Neuronal stem cell (in vitro differentiated cells): Measurements from ENCODE around the gene HPSE2.
"Not testable (repeated sequence)": the region's sequence is repeated elsewhere in the genome, so short reads cannot be mapped to it uniquely, and the experiment has no call there.

Experiments used
- DNase-seq: peaks from one replicate; pipeline ENCODE4 v3.0.0-alpha.2; 2013; ENCODE audit warnings: low spot score
- H2AFZ ChIP-seq: one replicate; pipeline ENCODE4 v1.6.1; 2013; ENCODE audit warnings: mild to moderate bottlenecking, low read length, inconsistent platforms
- H2AK5ac ChIP-seq: 2 replicates; pipeline ENCODE4 v1.6.1; 2013; ENCODE audit warnings: low read depth, mild to moderate bottlenecking, inconsistent platforms, low read length, moderate library complexity, mixed read lengths
- H2BK120ac ChIP-seq: 2 replicates; pipeline ENCODE4 v1.6.1; 2013; ENCODE audit warnings: low read depth, mild to moderate bottlenecking, inconsistent platforms, low read length, moderate library complexity, mixed read lengths
- H2BK12ac ChIP-seq: one replicate; pipeline ENCODE4 v1.6.1; 2013; ENCODE audit warnings: low read length, inconsistent platforms
- H2BK15ac ChIP-seq: 2 replicates; pipeline ENCODE4 v1.6.1; 2013; ENCODE audit warnings: mild to moderate bottlenecking, low read length, inconsistent platforms, mixed read lengths
- H2BK5ac ChIP-seq: one replicate; pipeline ENCODE4 v1.6.1; 2013; ENCODE audit warnings: inconsistent platforms, mild to moderate bottlenecking, low read length, moderate library complexity
- H3K14ac ChIP-seq: one replicate; pipeline ENCODE4 v1.6.1; 2013; ENCODE audit warnings: low read length, inconsistent platforms
- H3K18ac ChIP-seq: 2 replicates; pipeline ENCODE4 v1.6.1; 2013; ENCODE audit warnings: low read length, inconsistent platforms
- H3K23ac ChIP-seq: 2 replicates; pipeline ENCODE4 v1.6.1; 2013; ENCODE audit warnings: low read depth, mild to moderate bottlenecking, mixed read lengths, low read length, inconsistent platforms; ENCODE audit not compliant: poor library complexity
- H3K27ac ChIP-seq: replicated peaks from 3 replicates; pipeline ENCODE4 v1.5.1; 2013; ENCODE audit warnings: low read length, inconsistent platforms
- H3K27me3 ChIP-seq, 3 experiments: 2 replicates each; pipeline ENCODE4 v1.6.1; 2013; ENCODE audit warnings: low read length in 3 of 3, mild to moderate bottlenecking in 2 of 3, inconsistent platforms in 1 of 3, low read depth in 1 of 3, mixed read lengths in 1 of 3, moderate library complexity in 1 of 3; ENCODE audit not compliant: control insufficient read depth in 3 of 3, insufficient read depth in 3 of 3
- H3K36me3 ChIP-seq, 2 donors: replicated peaks in 1 of 2; 2 replicates each; pipeline ENCODE4 v1.6.1; 2013; ENCODE audit warnings: low read length in 2 of 2; ENCODE audit not compliant: control insufficient read depth in 2 of 2, insufficient read depth in 2 of 2
- H3K4ac ChIP-seq: 2 replicates; pipeline ENCODE4 v1.6.1; 2013; ENCODE audit warnings: inconsistent platforms, mild to moderate bottlenecking, low read length, moderate library complexity
- H3K4me1 ChIP-seq, 2 donors: 1 replicate in 1 of 2; 2 replicates in 1 of 2; pipeline ENCODE4 v1.6.1; 2013; ENCODE audit warnings: low read length in 2 of 2, low read depth in 1 of 2; ENCODE audit not compliant: control insufficient read depth in 2 of 2, insufficient read depth in 1 of 2
- H3K4me2 ChIP-seq: one replicate; pipeline ENCODE4 v1.6.1; 2013; ENCODE audit warnings: mild to moderate bottlenecking, low read length, inconsistent platforms; ENCODE audit not compliant: insufficient read depth, poor library complexity, severe bottlenecking
- H3K4me3 ChIP-seq, 2 donors: 2 replicates each; pipeline ENCODE4 v1.5.1; 2013; ENCODE audit warnings: low read length in 2 of 2, mild to moderate bottlenecking in 2 of 2, inconsistent platforms in 1 of 2, moderate library complexity in 1 of 2
- H3K79me1 ChIP-seq: one replicate; pipeline ENCODE4 v1.6.1; 2013; ENCODE audit warnings: low read depth, mild to moderate bottlenecking, inconsistent platforms, low read length, moderate library complexity
- H3K9ac ChIP-seq: one replicate; pipeline ENCODE4 v1.6.1; 2013; ENCODE audit warnings: mild to moderate bottlenecking, low read depth, low read length, inconsistent platforms; ENCODE audit not compliant: poor library complexity
- H3K9me3 ChIP-seq, 2 donors: replicated peaks in 1 of 2; 2 replicates each; pipeline versions ENCODE3 to v1.6.1; 2013; ENCODE audit warnings: low read length in 2 of 2, mild to moderate bottlenecking in 2 of 2, inconsistent platforms in 1 of 2, low read depth in 1 of 2, mixed read lengths in 1 of 2, moderate library complexity in 1 of 2; ENCODE audit not compliant: control insufficient read depth in 2 of 2, insufficient read depth in 1 of 2
- H4K8ac ChIP-seq: one replicate; pipeline ENCODE4 v1.6.1; 2013; ENCODE audit warnings: low read depth, mild to moderate bottlenecking, inconsistent platforms, low read length, moderate library complexity
- H4K91ac ChIP-seq: one replicate; pipeline ENCODE4 v1.6.1; 2013; ENCODE audit warnings: low read length, low read depth, mild to moderate bottlenecking, inconsistent platforms; ENCODE audit not compliant: poor library complexity
- WGBS, 2 donors: extraction: QIAGEN DNeasy Blood & Tissue Kit; methylation state at CpG; one replicate each; pipeline ENCODE4 v1.1.7; 2013; ENCODE audit warnings: missing lambda C conversion rate in 2 of 2, mixed read lengths in 1 of 2; ENCODE audit not compliant: insufficient read length in 2 of 2, insufficient replicate concordance in 1 of 2; ENCODE audit errors: extremely low coverage in 2 of 2; 5-methylcytosine and 5-hydroxymethylcytosine counted together

The HPSE2 gene

DNA sequence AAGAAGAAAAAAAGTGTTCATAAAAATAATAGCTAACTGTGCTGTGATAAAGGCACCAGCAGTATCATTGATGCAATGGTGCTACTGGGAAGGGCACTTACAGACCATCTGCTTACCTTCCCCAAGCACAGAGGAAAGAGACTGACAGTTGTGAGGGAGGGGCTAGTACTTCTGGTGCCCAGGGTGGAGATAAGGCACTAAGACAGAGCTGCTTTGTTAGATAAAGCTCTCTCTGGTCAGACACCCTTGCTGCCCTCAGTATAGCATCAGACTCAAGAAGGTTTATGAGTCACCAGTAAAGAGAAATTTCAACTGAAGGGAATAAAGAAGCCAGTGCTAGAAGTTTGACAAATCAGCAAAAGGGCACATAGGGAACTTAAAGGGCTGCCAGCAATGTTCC is 325.6 kb downstream of the HPSE2 start:
- Histone ChIP-seq H4K91ac (no peak overlapping the region), H3K4me3 (no peak overlapping the region), H2AK5ac (no peak overlapping the region), H2AFZ (no peak overlapping the region), H3K27me3 (no peaks in the 10 kb centered on the region), H2BK5ac (no peak overlapping the region), H3K9me3 (no peaks in the 10 kb centered on the region), H4K8ac (no peak overlapping the region), H3K79me1 (no peaks in the 10 kb centered on the region), H3K23ac (no peak overlapping the region), H3K14ac (no peak overlapping the region), H3K4ac (no peak overlapping the region), H3K27ac (no peak overlapping the region), H2BK15ac (no peak overlapping the region), H3K9ac (no peak overlapping the region), H3K36me3 (no peaks in the 10 kb centered on the region), H3K4me1 (peaks cover 0 to 1% of the 10 kb centered on the region in 2 donors), H3K4me2 (no peak overlapping the region), H2BK12ac (no peak overlapping the region), H2BK120ac (no peak overlapping the region), H3K18ac (no peak overlapping the region)
- DNase-seq = no peak

DNA sequence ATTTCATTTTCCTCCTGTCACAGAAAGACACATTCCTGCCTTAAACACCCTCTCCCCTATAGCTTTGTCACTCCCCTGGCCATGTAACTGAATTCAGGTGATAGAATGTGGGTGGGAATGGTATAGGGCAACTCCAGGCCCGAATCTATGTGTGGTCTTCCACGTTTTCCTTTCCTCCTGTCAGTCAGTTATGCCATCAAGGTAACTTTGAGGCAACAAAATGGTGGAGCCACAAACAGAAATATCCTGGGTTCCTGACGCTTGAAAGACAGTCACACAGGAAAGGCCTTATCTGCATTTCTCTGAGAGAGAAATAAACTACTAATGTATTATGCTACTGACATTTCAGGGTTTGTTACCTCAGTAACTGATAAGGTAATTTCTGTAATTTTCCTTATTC is 326.8 kb downstream of the HPSE2 start:
- Histone ChIP-seq H3K4me2 (no peak overlapping the region), H3K4ac (no peak overlapping the region), H3K18ac (no peak overlapping the region), H3K4me3 (no peak overlapping the region), H3K27ac (no peak overlapping the region), H2BK12ac (no peak overlapping the region), H3K4me1 (peaks cover 0 to 1% of the 10 kb centered on the region in 2 donors), H4K8ac (no peak overlapping the region), H3K14ac (no peak overlapping the region), H2BK15ac (no peak overlapping the region), H2BK120ac (no peak overlapping the region), H2BK5ac (no peak overlapping the region), H3K23ac (no peak overlapping the region), H3K9me3 (no peaks in the 10 kb centered on the region), H3K79me1 (no peaks in the 10 kb centered on the region), H4K91ac (no peak overlapping the region), H3K27me3 (no peaks in the 10 kb centered on the region), H3K36me3 (no peaks in the 10 kb centered on the region), H2AK5ac (no peak overlapping the region), H3K9ac (no peak overlapping the region), H2AFZ (no peak overlapping the region)
- no peak for DNase-seq
- WGBS, 2 donors = no CpG with 5 or more reads among the region's 3 CpGs

DNA sequence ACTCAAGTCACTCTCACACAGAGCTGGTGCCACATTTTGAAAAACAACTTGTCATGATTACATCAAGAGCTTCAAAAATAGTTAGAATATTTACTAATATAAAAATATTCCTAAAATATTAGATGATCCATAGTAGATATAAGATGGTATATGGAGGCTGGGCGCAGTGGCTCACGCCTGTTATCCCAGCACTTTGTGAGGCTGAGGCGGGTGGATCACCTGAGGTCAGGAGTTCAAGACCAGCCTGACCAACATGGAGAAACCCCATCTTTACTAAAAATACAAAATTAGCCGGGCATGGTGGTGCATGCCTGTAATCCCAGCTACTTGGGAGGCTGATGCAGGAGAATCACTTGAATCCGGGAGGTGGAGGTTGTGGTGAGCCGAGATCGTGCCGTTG is 327.4 kb downstream of the HPSE2 start:
- not testable (repeated sequence) for H4K91ac ChIP-seq, H3K4me3 ChIP-seq, H3K4me1 ChIP-seq, H2BK12ac ChIP-seq, H4K8ac ChIP-seq, H3K27ac ChIP-seq, H2BK15ac ChIP-seq, H2AFZ ChIP-seq, H2BK5ac ChIP-seq, H3K14ac ChIP-seq, H3K9ac ChIP-seq, H2BK120ac ChIP-seq, DNase-seq, H3K4me2 ChIP-seq, H3K18ac ChIP-seq, H3K23ac ChIP-seq, H3K27me3 ChIP-seq, H3K79me1 ChIP-seq, H3K36me3 ChIP-seq, H2AK5ac ChIP-seq, H3K9me3 ChIP-seq, H3K4ac ChIP-seq
- WGBS, 2 donors = no CpG with 5 or more reads among the region's 8 CpGs

DNA sequence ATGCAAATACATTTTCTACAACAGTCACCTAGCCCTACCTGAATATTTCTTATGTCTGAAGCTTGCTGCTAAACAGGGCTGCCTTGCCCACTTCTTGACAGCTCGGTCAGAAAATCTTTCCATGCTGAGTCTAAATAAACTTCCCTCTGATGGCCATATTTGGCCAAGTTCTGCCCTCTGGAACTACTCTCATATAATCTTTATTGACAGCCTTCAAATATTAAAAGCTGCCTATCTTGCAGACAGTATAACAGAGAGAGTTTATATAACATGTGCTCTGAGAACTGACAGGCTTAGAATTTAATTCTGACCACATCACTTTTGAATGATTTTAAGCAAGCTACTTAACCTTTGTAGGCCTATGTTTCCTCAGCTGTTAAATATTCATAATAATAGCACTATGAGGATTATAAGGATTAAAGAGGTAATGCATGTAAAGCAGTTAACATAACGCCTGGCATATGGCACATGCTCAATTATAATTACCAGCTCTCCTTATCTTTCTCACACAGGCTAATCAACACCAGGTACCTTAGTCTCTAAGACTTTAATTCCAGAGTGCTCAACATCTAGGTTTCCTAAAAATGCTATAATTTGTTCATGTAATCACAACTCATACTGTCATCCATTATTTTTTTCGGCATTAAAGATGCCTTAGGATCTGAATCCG is 334.1 kb downstream of the HPSE2 start:
- no peaks in the 10 kb centered on the region for H3K79me1 ChIP-seq
- no CpG with 5 or more reads among the region's 4 CpGs for WGBS, 2 donors
- H3K14ac ChIP-seq = no peak overlapping the region

More for the DNA sequence above, 334.1 kb downstream of the HPSE2 start:
- no peak overlapping the region for H2BK12ac ChIP-seq
- H3K36me3 ChIP-seq = no peaks in the 10 kb centered on the region
- no peaks in the 10 kb centered on the region for H3K27me3 ChIP-seq
- no peak for DNase-seq
- no peak overlapping the region for H3K4me3 ChIP-seq
- H2BK15ac ChIP-seq = no peak overlapping the region
- no peak overlapping the region for H2BK120ac ChIP-seq
- H2AFZ ChIP-seq = no peak overlapping the region
- no peaks in the 10 kb centered on the region for H3K9me3 ChIP-seq
- H4K8ac ChIP-seq = no peak overlapping the region
- H3K18ac ChIP-seq = no peak overlapping the region
- H3K4me1 ChIP-seq = no peaks in the 10 kb centered on the region
- no peak overlapping the region for H2BK5ac ChIP-seq
- no peak overlapping the region for H4K91ac ChIP-seq
- no peak overlapping the region for H3K4ac ChIP-seq
- H3K9ac ChIP-seq = no peak overlapping the region
- no peak overlapping the region for H3K23ac ChIP-seq
- H2AK5ac ChIP-seq = no peak overlapping the region
- H3K27ac ChIP-seq = no peak overlapping the region
- H3K4me2 ChIP-seq = no peak overlapping the region
